GM12878 (cell line): ENCODE data around the gene TEX264. TPM values are rescaled to one million over a fixed set of nuclear protein-coding genes. Genes with fewer than 3 reads are reported as not detected.

Experiments used
- ATF7 ChIP-seq: fragments of 450-650 bp; IDR thresholded peaks from 2 replicates; pipeline ENCODE4 v1.6.1; 2016; ENCODE audit warnings: low read depth, mild to moderate bottlenecking
- BCLAF1 ChIP-seq: fragments of 450-650 bp; IDR thresholded peaks from 2 replicates; pipeline ENCODE4 v1.6.1; 2017; ENCODE audit warnings: antibody characterized with exemption, mild to moderate bottlenecking, moderate library complexity
- CREM ChIP-seq: IDR thresholded peaks from 2 replicates; pipeline ENCODE4 v1.6.1; 2014; ENCODE audit warnings: antibody characterized with exemption, low read depth
- LARP7 ChIP-seq: fragments of 450-650 bp; IDR thresholded peaks from 2 replicates; pipeline ENCODE4 v1.6.1; 2017; ENCODE audit warnings: mild to moderate bottlenecking
- MLLT1 ChIP-seq: fragments of 450-650 bp; IDR thresholded peaks from 2 replicates; pipeline ENCODE4 v1.6.1; 2016; ENCODE audit warnings: mild to moderate bottlenecking
- PBX3 ChIP-seq: IDR thresholded peaks from 2 replicates; pipeline ENCODE4 v1.6.1; 2011; ENCODE audit warnings: mild to moderate bottlenecking, low read depth, low read length, moderate library complexity; ENCODE audit not compliant: insufficient replicate concordance
- PML ChIP-seq: IDR thresholded peaks from 2 replicates; pipeline ENCODE4 v1.6.1; 2012; ENCODE audit warnings: low read length, inconsistent platforms
- RAD51 ChIP-seq: fragments of 450-650 bp; IDR thresholded peaks from 2 replicates; pipeline ENCODE4 v1.6.1; 2016; ENCODE audit warnings: moderate library complexity, mild to moderate bottlenecking, inconsistent platforms
- SMARCA5 ChIP-seq: fragments of 450-650 bp; IDR thresholded peaks from 2 replicates; pipeline ENCODE4 v1.6.1; 2017; ENCODE audit warnings: mild to moderate bottlenecking
- SRF ChIP-seq, 2 experiments: IDR thresholded peaks; 2 replicates each; pipeline ENCODE4 v1.6.1; 2011; ENCODE audit warnings: low read depth in 2 of 2, low read length in 2 of 2, mild to moderate bottlenecking in 1 of 2, moderate library complexity in 1 of 2
- SUPT20H ChIP-seq: IDR thresholded peaks from 2 replicates; pipeline ENCODE4 v1.6.1; 2011; ENCODE audit warnings: low read depth, mild to moderate bottlenecking, low read length, moderate library complexity, borderline replicate concordance; ENCODE audit not compliant: control insufficient read depth
- ZNF217 ChIP-seq: fragments of 450-650 bp; IDR thresholded peaks from 2 replicates; pipeline ENCODE4 v1.6.1; 2017; ENCODE audit warnings: antibody characterized with exemption, mild to moderate bottlenecking
- ZNF384 ChIP-seq: IDR thresholded peaks from 2 replicates; pipeline ENCODE4 v1.6.1; 2012; ENCODE audit warnings: low read depth, mild to moderate bottlenecking, low read length, improper control_type of control experiment, borderline replicate concordance
- polyA plus RNA-seq, 11 experiments: library from polyadenylated mRNA; depleted of rRNA in 4 of 11; unstranded in 6 of 11; stranded (reverse) in 5 of 11; fragments of >200 nt; fragmentation: Nextera tagmentation in 4 of 11; fragmentation: Illumina TruSeq in 1 of 11; extraction: Ambion mirVana in 4 of 11; extraction: Trizol in 1 of 11; gene quantifications; 1 replicate in 1 of 11; 2 replicates in 10 of 11; pipeline versions ENCODE4 v1.2.1 to v1.2.3, GENCODE V29; 2011 to 2016; ENCODE audit warnings: inconsistent platforms in 2 of 11, missing spikeins in 2 of 11, low read depth in 1 of 11
- total RNA-seq, 4 experiments: library from RNA; depleted of rRNA in 3 of 4; stranded (reverse); fragments of >200 nt in 3 of 4; fragmentation: Illumina TruSeq in 1 of 4; extraction: Trizol in 1 of 4; gene quantifications; 2 replicates each; pipeline versions ENCODE4 v1.2.1 to v1.2.3, GENCODE V29; 2013 to 2021
- TF ChIP-seq, protein P1 (sequence below): fragments of 450-650 bp; IDR thresholded peaks from 2 replicates; pipeline ENCODE4 v1.6.1; 2017; ENCODE audit warnings: borderline replicate concordance

The TEX264 gene
- total and polyA plus RNA-seq, 10 of the 15 experiments (the other 5 are each of a cell fraction or from before 2014, with no cell fraction given) = 3.6 to 63.0 (median 52.4) TPM

- TF ChIP-seq ZNF384 (no peak), SRF (IDR thresholded peaks at IDR 0.05; ENCODE audit: low read depth in 2 of 2, low read length in 2 of 2) (peak in 1 of 2 experiments; percentile 87; a peak in 3 of 4 replicates), PBX3 (no peak), PML (peak; percentile 87; the same call in 1 of the 2 replicates), ZNF217 (no peak), CREM (0 out of 2 replicates have a peak, but pooled peaks have one; percentile 8), BCLAF1 (0 out of 2 replicates have a peak, but pooled peaks have one; percentile 54), ATF7 (no peak), LARP7 (peak; percentile 67; the same call in 1 of the 2 replicates), SUPT20H (no peak), SMARCA5 (0 out of 2 replicates have a peak, but pooled peaks have one; percentile 47), RAD51 (no peak), MLLT1 (peak; percentile 94)
- TF ChIP-seq, protein P1, sequence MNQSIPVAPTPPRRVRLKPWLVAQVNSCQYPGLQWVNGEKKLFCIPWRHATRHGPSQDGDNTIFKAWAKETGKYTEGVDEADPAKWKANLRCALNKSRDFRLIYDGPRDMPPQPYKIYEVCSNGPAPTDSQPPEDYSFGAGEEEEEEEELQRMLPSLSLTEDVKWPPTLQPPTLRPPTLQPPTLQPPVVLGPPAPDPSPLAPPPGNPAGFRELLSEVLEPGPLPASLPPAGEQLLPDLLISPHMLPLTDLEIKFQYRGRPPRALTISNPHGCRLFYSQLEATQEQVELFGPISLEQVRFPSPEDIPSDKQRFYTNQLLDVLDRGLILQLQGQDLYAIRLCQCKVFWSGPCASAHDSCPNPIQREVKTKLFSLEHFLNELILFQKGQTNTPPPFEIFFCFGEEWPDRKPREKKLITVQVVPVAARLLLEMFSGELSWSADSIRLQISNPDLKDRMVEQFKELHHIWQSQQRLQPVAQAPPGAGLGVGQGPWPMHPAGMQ = no peak
These were observed at the start of gene TEX264 (continued) for GRCh38 chr3:51670823-51671733.
